Measurements from ENCODE around the gene TPD52L2. TPM values are rescaled to one million over a fixed set of nuclear protein-coding genes. Genes with fewer than 3 reads are reported as not detected.
"Not testable (repeated sequence)": the region's sequence is repeated elsewhere in the genome, so short reads cannot be mapped to it uniquely, and the experiment has no call there.

Gene TPD52L2
- total RNA-seq, 1 donor from 2014 or later: 62.0 TPM

- peak; percentile 98 for DNase-seq
Measured at GRCh38 chr20:63835021-63835858, 29.8 kb upstream of the TPD52L2 start.

GRCh38 chr20:63836458-63837344 lies 28.4 kb upstream of the TPD52L2 start:
- peak; percentile 92 for DNase-seq

- no peak for DNase-seq
Measured at GRCh38 chr20:63837479-63837878, 27.6 kb upstream of the TPD52L2 start.

- no peak for DNase-seq
Measured at GRCh38 chr20:63839620-63840019, 25.4 kb upstream of the TPD52L2 start.

- no peak for DNase-seq
Measured at GRCh38 chr20:63840405-63840828, 24.7 kb upstream of the TPD52L2 start.

- DNase-seq: no peak
Measured at GRCh38 chr20:63842258-63842657, 22.8 kb upstream of the TPD52L2 start.

- no peak for DNase-seq
Measured at GRCh38 chr20:63843222-63843621, 21.8 kb upstream of the TPD52L2 start.

GRCh38 chr20:63843778-63844177 lies 21.3 kb upstream of the TPD52L2 start:
- DNase-seq: no peak

- no peak for DNase-seq
Measured at GRCh38 chr20:63844511-63844991, 20.5 kb upstream of the TPD52L2 start.

- peak; percentile 95 for DNase-seq
Measured at GRCh38 chr20:63846128-63846771, 18.8 kb upstream of the TPD52L2 start.

- DNase-seq: no peak
Measured at GRCh38 chr20:63846888-63847236, 18.2 kb upstream of the TPD52L2 start.

GRCh38 chr20:63847237-63848002 lies 17.6 kb upstream of the TPD52L2 start:
- peak; percentile 63 for DNase-seq

- no peak for DNase-seq
Measured at GRCh38 chr20:63848003-63848911, 16.8 kb upstream of the TPD52L2 start.

- DNase-seq: no peak
Measured at GRCh38 chr20:63850689-63851547, 14.2 kb upstream of the TPD52L2 start.

GRCh38 chr20:63851548-63851943 lies 13.5 kb upstream of the TPD52L2 start:
- not testable (repeated sequence) for DNase-seq

- not testable (repeated sequence) for DNase-seq
Measured at GRCh38 chr20:63853733-63854068, 11.4 kb upstream of the TPD52L2 start.

GRCh38 chr20:63854069-63854765 lies 10.9 kb upstream of the TPD52L2 start:
- peak; percentile 67 for DNase-seq

GRCh38 chr20:63854766-63855362 lies 10.2 kb upstream of the TPD52L2 start:
- peak; percentile 62 for DNase-seq
